Gastrocnemius medialis (tissue), 4 donors: ENCODE data around the gene ASMTL. TPM values are rescaled to one million over a fixed set of nuclear protein-coding genes. Genes with fewer than 3 reads are reported as not detected.

Experiments
- ATAC-seq, 2 donors: fragments of 150-250 bp; one replicate each; pipeline ENCODE4 v1.9.1; 2016
- DNase-seq, 2 donors: peaks; one replicate each; pipeline ENCODE4 v3.0.0-alpha.2; 2019
- H3K27ac ChIP-seq, 4 donors: fragments of 200-600 bp; sonication (generic); 1 replicate in 1 of 4; 2 replicates in 3 of 4; pipeline ENCODE4 v1.5.1; 2016 to 2018; ENCODE audit warnings: mild to moderate bottlenecking in 2 of 4, moderate library complexity in 1 of 4
- H3K27me3 ChIP-seq, 3 donors: fragments of 200-600 bp; sonication (generic) in 2 of 3; 1 replicate in 1 of 3; 2 replicates in 2 of 3; pipeline versions ENCODE4 v1.5.1 to v1.6.0; 2016 to 2019; ENCODE audit warnings: mild to moderate bottlenecking in 1 of 3, moderate library complexity in 1 of 3
- H3K36me3 ChIP-seq, 2 donors: fragments of 200-600 bp; sonication (generic) in 1 of 2; one replicate each; pipeline ENCODE4 v1.5.1; 2017 to 2018
- H3K4me1 ChIP-seq, 2 donors: fragments of 200-600 bp; sonication (generic) in 1 of 2; one replicate each; pipeline ENCODE4 v1.5.1; 2016 to 2017; ENCODE audit warnings: mild to moderate bottlenecking in 2 of 2
- H3K4me3 ChIP-seq, 4 donors: fragments of 200-600 bp; sonication (generic) in 3 of 4; 1 replicate in 1 of 4; 2 replicates in 3 of 4; pipeline ENCODE4 v1.5.1; 2016 to 2019; ENCODE audit warnings: mild to moderate bottlenecking in 2 of 4
- H3K9me3 ChIP-seq, 3 donors: fragments of 200-600 bp; sonication (generic) in 2 of 3; 1 replicate in 1 of 3; 2 replicates in 2 of 3; pipeline ENCODE4 v1.5.1; 2016 to 2019
- CTCF ChIP-seq, 5 experiments: fragments of 450-650 bp in 3 of 5; fragments of 200-600 bp in 2 of 5; sonication (generic) in 2 of 5; IDR thresholded peaks in 4 of 5; conservative IDR thresholded peaks in 1 of 5; 1 replicate in 4 of 5; 2 replicates in 1 of 5; pipeline ENCODE4 v1.5.1; 2016 to 2019; ENCODE audit warnings: antibody characterized with exemption in 5 of 5, mild to moderate bottlenecking in 3 of 5, moderate library complexity in 3 of 5
- POLR2A ChIP-seq, 2 donors: fragments of 450-650 bp; IDR thresholded peaks; one replicate each; pipeline ENCODE4 v1.6.1; 2017; ENCODE audit warnings: antibody characterized with exemption in 2 of 2, mild to moderate bottlenecking in 2 of 2, moderate library complexity in 2 of 2
- in situ Hi-C, 4 donors: fragments of 200-750 bp; cut with MboI; loops; one replicate each; pipeline versions ENCODE4 v1.15.0 to v1.8.0; 2017; ENCODE audit warnings: low sequenced_read_pairs in 4 of 4
- intact Hi-C: fragments of 100-400 bp; cut with DNase I; formaldehyde crosslinking; loops from one replicate; pipeline ENCODE4 v1.15.1; 2023; ENCODE audit warnings: low total_unique reads
- total RNA-seq, 4 donors: library from RNA; depleted of rRNA; stranded (reverse); fragments of >200 nt; gene quantifications; one replicate each; pipeline versions ENCODE4 v1.1.0 to v1.2.3, GENCODE V29; 2016

Gene ASMTL
- total RNA-seq, 4 donors from 2014 or later: 13.6 to 19.5 (median 13.9) TPM

GRCh38 chrX:1442016-1442665 is 10.6 kb downstream of the ASMTL start:
- no peak overlapping the region for H3K4me3 ChIP-seq
- H3K36me3 ChIP-seq: peaks cover 0 to 10% of the 10 kb centered on the region in 2 donors
- no peaks in the 10 kb centered on the region for H3K9me3 ChIP-seq
- H3K27ac ChIP-seq: no peak overlapping the region
- TF ChIP-seq CTCF (IDR thresholded peaks at IDR 0.05 in 4 of 5, conservative IDR thresholded peaks at IDR 0.05 in 1 of 5): no peak
- in situ Hi-C loops: no loop called here
- intact Hi-C loops: no loop called here
- DNase-seq (peak in 1 of 2 donors; percentile 4), ATAC-seq (no peak)
- H3K4me1 ChIP-seq: no peaks in the 10 kb centered on the region
- no peaks in the 10 kb centered on the region for H3K27me3 ChIP-seq

- H3K36me3 ChIP-seq: peaks cover 0 to 10% of the 10 kb centered on the region in 2 donors
- no peaks in the 10 kb centered on the region for H3K9me3 ChIP-seq
- H3K4me1 ChIP-seq: no peaks in the 10 kb centered on the region
- TF ChIP-seq POLR2A (IDR thresholded peaks at IDR 0.05) (no peak), CTCF (IDR thresholded peaks at IDR 0.05 in 4 of 5, conservative IDR thresholded peaks at IDR 0.05 in 1 of 5) (no peak)
- ATAC-seq (no peak), DNase-seq (peak in 1 of 2 donors; percentile 2)
- no peak overlapping the region for H3K4me3 ChIP-seq
- no peak overlapping the region for H3K27ac ChIP-seq
- in situ Hi-C loops (no loop called here), intact Hi-C loops (no loop called here)
- H3K27me3 ChIP-seq: no peaks in the 10 kb centered on the region
These were observed 12.2 kb downstream of the ASMTL start for GRCh38 chrX:1440506-1440905.

DNA sequence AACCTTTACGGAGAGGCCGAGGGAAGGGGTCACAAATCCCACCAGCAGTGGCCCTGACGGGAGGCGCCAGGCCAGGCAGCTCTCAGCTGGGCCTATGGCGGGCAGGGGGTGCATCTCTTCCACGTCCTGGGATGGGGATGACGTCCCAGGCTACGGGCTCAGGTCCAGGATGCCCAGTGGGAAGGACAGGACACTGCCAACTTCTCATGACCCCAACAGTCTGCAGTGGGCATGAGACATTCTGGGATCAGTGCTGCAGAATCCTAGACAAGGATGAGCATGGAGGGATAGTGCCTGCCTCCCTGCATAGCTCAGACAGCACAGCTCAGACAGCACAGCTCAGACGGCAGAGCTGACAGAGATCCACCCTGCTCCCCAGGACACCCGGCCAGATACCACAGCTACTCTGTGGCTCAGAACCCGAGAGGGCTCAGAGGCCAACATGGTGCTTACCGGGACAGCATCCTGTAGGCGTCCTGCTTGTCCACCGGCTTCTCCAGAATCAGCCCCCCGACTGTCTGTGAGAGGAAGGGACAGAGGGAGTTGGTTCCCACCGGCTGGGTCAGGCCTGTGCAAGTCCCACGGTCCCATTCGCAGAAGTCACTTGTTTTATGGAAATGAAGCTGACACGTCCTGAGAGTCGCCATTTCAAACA is 17.3 kb downstream of the ASMTL start:
- DNase-seq: no peak
- Histone ChIP-seq H3K9me3 (no peaks in the 10 kb centered on the region), H3K4me1 (no peaks in the 10 kb centered on the region), H3K27ac (no peak overlapping the region), H3K36me3 (peaks cover 0 to 6% of the 10 kb centered on the region in 2 donors), H3K27me3 (no peaks in the 10 kb centered on the region), H3K4me3 (no peak overlapping the region)
- TF ChIP-seq CTCF (IDR thresholded peaks at IDR 0.05 in 4 of 5, conservative IDR thresholded peaks at IDR 0.05 in 1 of 5): no peak
- TF ChIP-seq POLR2A (IDR thresholded peaks at IDR 0.05): no peak
- intact Hi-C loops: no loop called here
- ATAC-seq: no peak
- in situ Hi-C loops: no loop called here

DNA sequence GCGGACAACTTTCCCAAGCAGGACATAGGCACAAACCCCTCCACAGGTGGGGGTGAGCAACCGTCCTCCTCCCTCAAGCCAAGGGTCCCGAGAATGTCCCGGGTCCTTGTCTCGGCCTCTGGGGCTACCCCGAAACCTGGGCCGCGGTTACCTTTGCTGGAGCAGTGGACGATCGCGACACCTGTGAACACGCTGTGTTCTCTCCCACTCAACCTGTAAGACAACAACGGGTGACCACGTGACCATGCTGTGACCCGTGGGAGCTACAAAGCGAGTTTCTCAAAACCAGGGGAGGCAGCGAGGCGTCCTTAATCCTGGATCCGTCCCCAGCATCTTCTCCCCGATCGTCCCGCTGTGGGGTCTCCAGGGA is 17.9 kb downstream of the ASMTL start:
- Histone ChIP-seq H3K27ac (no peak overlapping the region), H3K36me3 (peaks cover 0 to 6% of the 10 kb centered on the region in 2 donors)
- no peak for DNase-seq

More for the DNA sequence above, 17.9 kb downstream of the ASMTL start:
- in situ Hi-C loops: no loop called here
- H3K4me1 ChIP-seq: no peaks in the 10 kb centered on the region
- TF ChIP-seq POLR2A (IDR thresholded peaks at IDR 0.05) (no peak), CTCF (IDR thresholded peaks at IDR 0.05 in 4 of 5, conservative IDR thresholded peaks at IDR 0.05 in 1 of 5) (no peak)
- H3K27me3 ChIP-seq: no peaks in the 10 kb centered on the region
- no peak for ATAC-seq
- intact Hi-C loops: no loop called here
- no peak overlapping the region for H3K4me3 ChIP-seq
- H3K9me3 ChIP-seq: no peaks in the 10 kb centered on the region
